Activated CD4-positive, CD25-positive, alpha-beta regulatory T cell treated with anti-CD3 and anti-CD28 coated beads, Interleukin-2, amount 50 U/mL, for 24 hours (primary cell): Measurements from ENCODE around the gene ENPEP.
"Not testable (repeated sequence)": the region's sequence is repeated elsewhere in the genome, so short reads cannot be mapped to it uniquely, and the experiment has no call there.

Source experiments
- ATAC-seq, 2 donors: fragments of 150-1000 bp; cut with Tn5 transposase; one replicate each; pipeline ENCODE4 v1.10.0; 2021; ENCODE audit warnings: mild to moderate bottlenecking in 1 of 2, moderate library complexity in 1 of 2

Gene ENPEP

DNA sequence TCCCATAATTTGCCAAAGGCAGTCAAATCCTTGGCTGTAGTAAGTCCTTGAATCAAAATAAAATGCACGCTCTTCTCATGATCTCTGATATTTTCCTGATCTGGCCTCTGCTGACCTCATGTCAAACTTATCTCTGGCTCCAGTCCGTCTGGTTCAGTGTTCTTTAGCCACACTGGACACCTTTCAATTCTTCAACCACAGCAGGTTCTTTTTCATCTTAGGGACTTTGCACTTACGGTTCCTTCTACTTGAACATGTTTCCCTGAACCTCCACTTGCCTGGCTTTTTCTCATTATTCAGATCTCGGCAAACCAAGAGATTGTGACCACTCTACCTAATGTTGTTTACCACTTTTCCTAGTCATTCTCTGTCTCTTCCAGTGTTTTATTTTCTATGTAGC is 10.3 kb downstream of the ENPEP start:
- no peak for ATAC-seq

GRCh38 chr4:110486850-110487249 is 10.9 kb downstream of the ENPEP start:
- not testable (repeated sequence) for ATAC-seq

GRCh38 chr4:110487873-110488272 is 11.9 kb downstream of the ENPEP start:
- ATAC-seq = no peak

- ATAC-seq = no peak
Observed at GRCh38 chr4:110489901-110490508, 14.1 kb downstream of the ENPEP start.

DNA sequence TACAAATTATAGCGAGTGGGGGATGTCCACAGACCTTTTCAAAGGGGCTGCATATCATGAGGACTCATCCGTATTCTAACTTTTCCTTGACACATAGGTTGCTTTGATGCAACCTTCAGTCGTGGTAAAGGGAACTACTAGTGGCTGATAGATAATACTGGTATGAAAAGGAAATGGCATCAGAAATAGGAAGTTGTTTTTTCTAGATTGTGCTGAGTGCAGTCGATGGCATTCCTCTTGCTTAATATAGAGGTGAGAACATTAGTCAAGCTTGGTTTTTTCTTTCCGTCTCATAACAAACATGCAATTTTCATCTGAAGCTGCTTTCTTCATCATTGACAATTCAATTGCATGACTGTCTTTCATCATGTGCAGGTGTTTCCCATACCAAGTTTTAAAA is 16.6 kb downstream of the ENPEP start:
- no peak for ATAC-seq

GRCh38 chr4:110493520-110493919 is 17.6 kb downstream of the ENPEP start:
- no peak for ATAC-seq

GRCh38 chr4:110498420-110498819 is 22.5 kb downstream of the ENPEP start:
- ATAC-seq = no peak

- no peak for ATAC-seq
Observed at GRCh38 chr4:110499126-110499525, 23.2 kb downstream of the ENPEP start.

DNA sequence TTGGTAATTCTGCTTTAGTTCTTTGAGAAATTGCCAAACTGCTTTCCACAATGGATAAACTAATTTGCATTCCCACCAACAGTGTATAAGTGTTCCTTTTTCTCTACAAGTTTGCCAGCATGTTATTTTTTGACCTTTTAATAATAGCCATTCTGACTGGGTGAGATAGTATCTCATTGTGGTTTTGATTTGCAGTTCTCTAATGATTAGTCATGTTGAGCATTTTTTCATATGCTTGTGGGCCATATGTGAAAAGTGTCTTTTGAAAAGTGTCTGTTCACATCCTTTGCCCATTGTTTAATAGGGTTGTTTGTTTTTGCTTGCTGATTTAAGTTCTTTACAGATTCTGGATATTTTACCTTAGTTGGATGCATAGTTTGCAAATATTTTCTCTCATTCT is 25.9 kb downstream of the ENPEP start:
- no peak for ATAC-seq

GRCh38 chr4:110503270-110504083 is 27.5 kb downstream of the ENPEP start:
- ATAC-seq = no peak

DNA sequence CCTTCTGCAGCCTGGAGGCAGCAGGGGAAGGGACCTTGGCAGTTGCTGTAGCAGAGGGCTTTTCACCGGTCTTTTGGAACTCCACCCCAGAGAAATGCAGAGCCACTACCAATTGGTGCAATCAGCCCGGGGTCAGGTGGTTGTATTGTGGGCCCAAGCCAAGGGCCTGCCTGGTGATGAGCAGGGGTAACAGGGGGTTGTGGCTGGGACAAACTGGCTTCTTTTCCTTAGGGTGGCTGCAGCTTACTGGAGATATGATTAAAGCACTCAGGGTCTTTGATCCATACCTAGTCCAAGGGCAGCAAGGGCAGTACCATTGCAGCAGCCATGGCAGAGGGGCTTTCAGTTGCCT is 28.1 kb downstream of the ENPEP start:
- ATAC-seq = no peak

DNA sequence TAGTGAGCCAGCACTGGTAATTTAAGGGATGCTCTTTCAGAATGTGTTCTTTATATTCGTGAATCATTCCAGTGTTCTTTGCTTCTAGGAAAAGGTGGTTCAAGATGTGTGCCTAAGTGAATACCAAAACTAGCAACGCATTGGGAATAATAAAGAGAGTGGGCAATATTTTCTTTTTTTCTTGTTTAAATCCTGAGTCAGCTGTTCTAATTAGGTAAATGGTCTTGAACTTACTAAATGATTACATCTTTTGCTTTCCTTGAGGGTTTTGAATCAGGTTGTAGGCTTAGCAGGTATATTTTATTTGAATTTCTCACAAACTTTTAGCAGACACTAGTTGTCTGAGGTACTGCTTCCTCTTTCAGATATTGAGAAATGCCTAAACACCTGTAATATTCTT is 29.5 kb downstream of the ENPEP start:
- no peak for ATAC-seq

- no peak for ATAC-seq
Observed at GRCh38 chr4:110508827-110509710, 33.1 kb downstream of the ENPEP start.

DNA sequence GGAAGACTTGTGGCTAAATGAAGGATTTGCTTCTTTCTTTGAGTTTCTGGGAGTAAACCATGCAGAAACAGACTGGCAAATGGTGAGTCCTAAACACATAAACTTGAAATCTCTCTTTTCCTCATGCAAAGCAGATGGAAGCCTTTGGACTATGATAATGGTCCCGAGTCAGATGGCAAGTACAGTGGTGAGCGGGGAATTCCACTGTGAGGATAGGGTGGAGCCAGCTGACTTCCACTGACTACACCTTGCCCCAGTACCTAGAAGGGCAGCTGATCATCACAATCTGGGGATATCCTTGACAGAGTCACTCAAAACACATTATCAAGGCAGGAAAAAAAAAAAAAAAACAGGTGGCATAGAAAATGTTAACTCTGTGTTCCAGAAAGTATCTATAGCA is 34.3 kb downstream of the ENPEP start:
- no peak for ATAC-seq

GRCh38 chr4:110510955-110511544 is 35.1 kb downstream of the ENPEP start:
- ATAC-seq = no peak

- no peak for ATAC-seq
Observed at GRCh38 chr4:110512901-110513300, 36.9 kb downstream of the ENPEP start.

DNA sequence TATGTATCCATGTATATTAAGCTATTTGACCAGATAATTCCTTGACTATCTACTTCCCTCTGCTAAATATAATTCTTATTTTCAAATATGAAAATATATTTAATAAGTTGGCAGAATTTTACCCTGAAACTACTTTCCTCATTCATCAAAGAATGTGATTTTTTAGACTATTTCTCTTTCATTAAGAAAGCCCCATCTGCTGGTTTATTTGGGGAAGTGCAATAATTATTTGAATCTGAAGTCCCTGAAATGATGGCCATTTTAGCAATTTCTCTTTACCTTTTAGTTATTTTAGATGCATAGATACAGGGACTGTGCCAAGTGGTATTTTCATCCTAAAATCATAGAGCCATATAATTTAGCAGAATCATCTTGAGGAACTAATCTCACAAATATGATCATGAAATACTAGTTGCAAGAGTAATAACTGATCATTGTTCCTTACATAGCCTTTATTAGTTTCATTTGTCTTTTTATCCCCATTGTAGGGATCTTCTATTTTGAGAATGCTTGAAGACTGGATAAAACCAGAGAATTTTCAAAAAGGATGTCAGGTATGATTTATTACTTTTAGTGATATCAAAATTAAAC is 39.0 kb downstream of the ENPEP start:
- ATAC-seq = no peak

GRCh38 chr4:110515676-110516075 is 39.7 kb downstream of the ENPEP start:
- ATAC-seq = no peak

GRCh38 chr4:110516106-110516922 is 40.4 kb downstream of the ENPEP start:
- peak; percentile 58 to 80 for ATAC-seq

DNA sequence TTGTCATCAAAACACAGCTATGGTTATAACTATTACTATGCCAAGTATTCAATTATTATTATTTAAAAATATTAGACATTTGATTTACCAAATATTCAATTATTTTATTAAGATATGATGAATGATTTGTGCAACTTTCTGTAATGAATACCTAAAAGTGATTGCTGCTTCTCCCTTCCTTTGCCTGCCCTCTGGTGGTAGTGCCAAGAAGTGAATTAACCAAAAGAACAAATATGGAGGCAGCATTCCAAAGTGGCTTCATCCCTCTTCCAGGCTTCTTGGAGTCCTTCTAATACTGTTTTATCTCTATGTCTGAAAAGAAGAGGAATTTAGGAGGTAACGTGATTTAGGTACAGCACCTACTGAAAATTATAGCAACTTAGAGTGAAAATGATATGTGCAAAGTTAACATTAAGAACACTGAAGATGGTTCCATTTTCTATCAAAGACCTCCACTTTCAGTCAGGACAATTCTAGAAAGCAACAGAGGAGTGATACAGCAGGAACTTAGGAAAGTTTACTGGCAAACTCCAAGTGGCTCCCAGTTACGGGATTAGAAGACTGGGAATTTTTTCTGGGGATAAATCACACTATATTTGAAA is 43.0 kb downstream of the ENPEP start:
- ATAC-seq = no peak

GRCh38 chr4:110520886-110521285 is 44.9 kb downstream of the ENPEP start:
- no peak for ATAC-seq
